CD4-positive, alpha-beta T cell treated with Interleukin-21 for 1 hour (primary cell): ENCODE data around the gene TMEM243.
"Not testable (repeated sequence)": the region's sequence is repeated elsewhere in the genome, so short reads cannot be mapped to it uniquely, and the experiment has no call there.

Experiments
- DNase-seq: peaks from one replicate; pipeline ENCODE4 v3.0.0-alpha.2; 2020

The TMEM243 gene, protein sequence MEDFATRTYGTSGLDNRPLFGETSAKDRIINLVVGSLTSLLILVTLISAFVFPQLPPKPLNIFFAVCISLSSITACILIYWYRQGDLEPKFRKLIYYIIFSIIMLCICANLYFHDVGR

DNA sequence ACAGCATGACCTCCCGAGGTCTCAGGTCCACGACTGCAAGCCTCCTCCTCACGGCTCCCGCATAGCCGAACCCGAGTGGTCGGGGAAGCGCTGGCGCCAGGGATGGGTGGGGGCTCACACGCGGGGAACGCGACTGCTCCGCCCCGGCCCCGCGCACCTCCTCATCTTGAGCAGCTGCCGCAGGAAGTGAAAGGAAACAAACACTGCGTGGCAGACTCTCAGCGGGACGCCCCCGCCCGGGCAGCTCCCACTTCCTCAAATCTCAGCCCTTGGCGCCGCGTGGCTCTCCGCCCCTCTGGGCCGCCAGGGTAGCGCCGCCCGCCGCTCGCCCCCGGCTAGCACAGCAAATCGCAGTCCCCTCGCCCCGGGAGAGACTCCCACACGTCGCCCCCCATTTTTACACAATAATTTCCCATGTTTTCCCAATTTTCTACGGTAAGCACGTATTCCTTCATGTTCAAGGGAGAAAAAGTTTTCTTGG, at the start of gene TMEM243:
Gene TMEM243 (minus strand): TSS at position 188 of the 481 bp plus-strand sequence. CDS start 229 bp downstream, outside the sequence.
- DNase-seq = peak; percentile 84

DNA sequence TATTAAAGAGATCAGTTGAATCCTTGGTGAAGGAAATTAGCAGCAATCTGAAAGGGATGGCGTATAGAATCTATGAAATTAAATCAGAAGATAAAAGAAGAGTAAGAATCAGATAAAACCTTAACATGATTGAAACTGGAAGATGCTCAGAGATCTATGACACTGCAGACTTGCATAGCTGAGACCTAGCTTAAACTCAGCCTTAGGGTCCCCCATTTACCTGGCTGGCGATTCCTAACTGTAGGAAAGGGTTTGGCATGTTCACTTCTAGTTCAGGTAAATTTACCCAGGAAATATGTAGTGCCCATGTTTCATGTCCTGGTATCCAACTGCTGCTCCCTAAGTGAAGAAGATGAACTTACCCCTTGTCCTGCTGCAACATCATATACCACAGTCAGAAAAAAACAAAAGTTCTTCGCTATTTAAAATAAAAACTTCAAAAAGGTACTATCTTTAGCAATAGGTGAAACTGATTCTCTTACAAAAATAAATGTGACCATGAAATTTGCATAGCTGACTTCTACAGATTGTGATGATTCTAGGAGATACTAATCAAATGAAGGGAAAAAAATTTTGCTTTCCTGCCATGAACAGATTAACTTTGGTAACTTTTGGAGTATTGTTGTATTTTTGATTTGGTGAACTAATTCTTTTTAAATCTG, 47.8 kb upstream of the TMEM243 start:
- DNase-seq = no peak

DNA sequence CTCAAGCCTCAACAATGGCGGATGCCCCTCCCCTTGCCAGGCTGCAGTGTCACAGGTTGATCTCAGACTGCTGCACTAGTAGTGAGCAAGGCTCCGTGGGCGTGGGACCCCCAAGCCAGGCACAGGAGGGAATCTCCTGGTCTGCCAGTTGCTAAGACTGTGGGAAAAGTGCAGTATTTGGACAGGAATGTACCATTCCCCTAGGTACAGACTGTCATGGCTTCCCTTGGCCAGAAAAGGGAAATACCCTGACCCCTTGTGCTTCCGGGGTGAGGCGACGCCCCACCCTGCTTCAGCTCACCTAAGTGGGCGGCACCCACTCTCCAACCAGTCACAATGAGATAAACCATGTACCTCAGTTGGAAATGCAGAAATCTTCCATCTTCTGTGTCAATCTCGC, 44.0 kb upstream of the TMEM243 start:
- no peak for DNase-seq

- no peak for DNase-seq
Measured at GRCh38 chr7:87253589-87254087, 34.1 kb upstream of the TMEM243 start.

- not testable (repeated sequence) for DNase-seq
Measured at GRCh38 chr7:87245671-87246070, 26.1 kb upstream of the TMEM243 start.

DNA sequence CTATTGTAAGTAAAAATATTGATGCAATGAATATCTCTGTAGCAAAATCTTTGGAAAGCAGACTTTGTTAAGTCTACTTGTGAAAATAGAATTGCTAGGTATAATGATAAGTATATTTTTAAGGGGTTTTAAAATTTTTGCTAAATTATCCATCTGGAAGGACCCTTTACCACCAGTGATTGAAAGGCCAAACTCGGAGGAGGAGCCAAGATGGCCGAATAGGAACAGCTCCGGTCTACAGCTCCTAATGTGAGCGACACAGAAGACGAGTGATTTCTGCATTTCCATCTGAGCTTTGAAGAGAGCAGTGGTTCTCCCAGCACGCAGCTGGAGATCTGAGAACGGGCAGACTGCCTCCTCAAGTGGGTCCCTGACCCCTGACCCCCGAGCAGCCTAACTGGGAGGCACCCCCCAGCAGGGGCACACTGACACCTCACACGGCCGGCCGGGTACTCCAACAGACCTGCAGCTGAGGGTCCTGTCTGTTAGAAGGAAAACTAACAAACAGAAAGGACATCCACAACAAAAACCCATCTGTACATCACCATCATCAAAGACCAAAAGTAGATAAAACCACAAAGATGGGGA, 19.0 kb upstream of the TMEM243 start:
- not testable (repeated sequence) for DNase-seq

GRCh38 chr7:87234949-87235348, 15.4 kb upstream of the TMEM243 start:
- DNase-seq = no peak

DNA sequence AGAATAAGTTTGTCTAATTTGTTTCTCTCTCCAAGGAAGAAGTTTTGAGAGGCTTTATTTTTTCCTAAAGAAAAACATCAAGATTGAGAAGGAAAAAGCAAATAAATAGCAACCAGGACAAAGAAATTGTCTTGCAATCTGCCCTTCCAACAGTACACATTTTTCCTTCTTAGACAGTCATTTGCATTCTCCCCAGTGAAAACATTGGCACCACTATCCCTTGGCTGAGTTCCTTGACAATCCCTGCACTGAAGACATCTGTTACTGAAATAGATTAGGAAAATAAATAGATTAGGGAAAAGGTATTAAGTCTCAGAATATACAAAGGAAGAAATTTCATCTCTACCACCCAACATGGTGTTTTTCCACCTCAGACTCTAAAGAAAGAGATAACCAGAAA, 12.2 kb upstream of the TMEM243 start:
- no peak for DNase-seq

- DNase-seq = no peak
Measured at GRCh38 chr7:87231258-87231657, 11.7 kb upstream of the TMEM243 start.

GRCh38 chr7:87226495-87226894, 7.0 kb upstream of the TMEM243 start:
- DNase-seq = no peak

- DNase-seq = no peak
Measured at GRCh38 chr7:87225696-87226095, 6.2 kb upstream of the TMEM243 start.

DNA sequence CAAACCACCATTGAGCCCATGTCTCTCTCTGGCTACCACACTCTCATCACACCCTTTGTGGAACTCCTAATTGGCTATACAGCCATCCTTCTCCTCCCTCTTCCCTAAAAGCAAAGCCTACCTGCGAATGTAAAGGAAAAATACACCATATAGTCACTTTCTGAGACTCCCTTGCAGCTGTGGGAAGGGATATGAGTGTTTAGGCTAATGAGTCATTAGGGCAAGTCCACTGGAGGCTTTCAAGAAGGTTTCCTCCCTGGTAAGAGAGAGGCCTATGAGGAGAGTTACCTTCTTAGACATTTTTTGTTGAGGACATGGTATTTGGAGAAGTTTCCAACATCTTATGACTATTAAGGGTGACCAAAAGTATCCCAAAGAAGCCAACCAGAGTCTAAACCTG, 4.1 kb upstream of the TMEM243 start:
- no peak for DNase-seq

GRCh38 chr7:87220734-87221215, 1.2 kb upstream of the TMEM243 start:
- peak; percentile 14 for DNase-seq

DNA sequence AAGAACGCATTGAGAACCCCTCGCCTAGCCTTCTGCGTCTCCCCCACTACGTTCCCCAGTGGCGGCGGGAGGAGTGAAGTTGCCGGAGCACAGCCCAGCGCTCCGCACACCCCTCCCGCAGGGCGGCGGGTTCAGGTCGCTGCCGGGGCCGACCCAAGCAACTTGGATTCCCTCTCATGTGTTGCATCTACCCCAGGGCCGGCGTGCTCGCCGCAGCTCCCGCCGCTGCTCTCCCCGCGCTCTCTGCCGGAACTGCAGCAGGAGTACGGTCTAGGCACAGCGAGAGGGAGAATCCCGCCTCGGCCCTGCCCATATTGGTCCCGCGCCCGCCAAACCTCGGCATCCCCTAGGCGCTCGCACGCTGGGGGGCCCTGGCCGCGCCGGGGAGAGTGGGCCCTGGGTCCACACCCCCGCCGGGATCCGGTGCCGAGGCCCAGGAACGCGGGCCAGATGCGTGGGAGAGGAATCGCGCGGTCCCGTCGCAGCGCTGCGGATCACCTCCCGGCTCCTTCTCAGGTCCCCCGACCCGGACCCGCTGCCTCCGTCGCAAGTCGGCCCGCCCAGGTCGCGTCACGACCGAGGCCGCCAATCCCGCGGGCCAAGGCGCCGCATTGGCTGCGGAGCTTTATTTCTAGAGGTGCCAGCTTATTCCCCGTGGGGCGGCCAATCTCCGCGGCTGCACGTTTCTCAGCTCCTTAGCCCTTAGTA, 648 bp upstream of the TMEM243 start:
- DNase-seq = peak; percentile 83

GRCh38 chr7:87218796-87219544, 562 bp downstream of the TMEM243 start:
- DNase-seq = peak; percentile 57

- DNase-seq = peak; percentile 19
Measured at GRCh38 chr7:87217983-87218653, 1.4 kb downstream of the TMEM243 start.

DNA sequence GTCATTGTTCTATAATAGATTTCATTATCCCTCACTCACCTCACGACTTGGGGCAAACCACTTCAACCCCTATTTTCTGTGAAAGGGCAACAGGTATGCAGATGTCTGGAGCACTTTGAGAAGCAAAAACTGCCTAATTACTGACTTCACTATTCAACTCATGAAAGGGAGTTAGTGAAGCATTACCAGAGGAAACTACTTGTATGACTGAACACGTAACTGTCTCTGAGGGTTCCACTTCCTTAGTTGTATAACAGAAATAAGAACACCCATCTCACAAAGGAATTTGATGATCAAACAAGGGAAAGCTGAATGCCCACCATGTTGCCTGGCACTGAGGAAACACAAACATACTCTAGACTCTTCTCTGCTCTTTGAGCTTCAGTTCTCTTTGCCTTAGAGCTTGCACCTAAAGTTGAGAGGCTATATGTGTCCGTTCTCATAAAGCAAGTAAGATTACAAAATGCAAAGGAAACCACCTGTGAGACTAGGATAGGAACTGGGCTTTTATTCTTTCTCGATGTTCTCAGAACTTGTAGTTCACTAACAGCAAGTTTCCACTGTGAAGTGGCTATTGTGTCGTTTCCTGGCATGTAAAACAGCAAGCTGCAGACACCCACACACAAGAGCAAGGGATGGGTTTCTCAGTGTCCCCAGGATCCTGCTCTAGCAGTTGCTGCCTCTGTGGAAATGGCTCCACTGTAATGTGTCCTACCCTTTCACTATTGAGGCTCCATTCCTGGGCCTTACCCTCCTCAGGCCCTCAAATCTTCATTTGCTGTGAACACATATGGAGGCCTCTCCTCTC, 2.6 kb downstream of the TMEM243 start:
- DNase-seq = peak; percentile 69

- DNase-seq = no peak
Measured at GRCh38 chr7:87215046-87215445, 4.5 kb downstream of the TMEM243 start.

GRCh38 chr7:87213811-87214210, 5.7 kb downstream of the TMEM243 start:
- no peak for DNase-seq

GRCh38 chr7:87213252-87213651, 6.3 kb downstream of the TMEM243 start:
- no peak for DNase-seq

DNA sequence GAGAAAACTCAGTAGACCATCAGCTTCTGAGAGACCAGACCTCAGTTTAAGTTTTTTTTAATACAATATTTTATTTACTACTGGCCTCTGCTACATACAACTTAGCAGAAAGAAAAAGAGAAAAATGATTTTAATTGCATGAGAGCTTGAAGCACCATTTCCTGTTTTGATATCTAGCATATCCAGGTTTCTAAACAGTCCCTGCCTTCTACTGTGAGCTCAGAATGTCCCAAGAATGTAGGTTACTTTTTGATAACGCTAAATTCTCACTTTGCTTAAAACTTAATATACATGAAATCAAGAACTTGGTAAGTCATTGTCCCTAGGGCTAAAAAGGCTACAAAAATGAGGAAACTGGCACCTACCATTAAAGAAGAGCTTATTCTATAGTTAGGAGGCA, 7.0 kb downstream of the TMEM243 start:
- peak; percentile 20 for DNase-seq
